ENCODE data around the gene NFYC.

NFYC gene

GRCh38 chr1:40704817-40705733 is 13.6 kb downstream of the NFYC start:
- TF ChIP-seq POLR2AphosphoS5 (IDR thresholded peaks at IDR 0.05; ENCODE audit: low read depth, low read length) (no peak), FOXP2 (optimal IDR thresholded peaks at IDR 0.05; ENCODE audit: borderline replicate concordance, extremely low read depth, extremely low read length, insufficient read depth) (no peak), TAF1 (IDR thresholded peaks at IDR 0.05; ENCODE audit: borderline replicate concordance, insufficient read depth, low read length) (no peak), REST (IDR thresholded peaks at IDR 0.05; ENCODE audit: insufficient read depth in 1 of 2, low read depth in 2 of 2, low read length in 2 of 2) (no peak), SIN3A (IDR thresholded peaks at IDR 0.05; ENCODE audit: borderline replicate concordance, insufficient read depth, low read length) (no peak)

- no peak for TF ChIP-seq TAF1 (IDR thresholded peaks at IDR 0.05; ENCODE audit: borderline replicate concordance, insufficient read depth, low read length)
- no peak for TF ChIP-seq POLR2AphosphoS5 (IDR thresholded peaks at IDR 0.05; ENCODE audit: low read depth, low read length)
- TF ChIP-seq REST (IDR thresholded peaks at IDR 0.05; ENCODE audit: insufficient read depth in 1 of 2, low read depth in 2 of 2, low read length in 2 of 2): no peak
- no peak for TF ChIP-seq FOXP2 (optimal IDR thresholded peaks at IDR 0.05; ENCODE audit: borderline replicate concordance, extremely low read depth, extremely low read length, insufficient read depth)
- TF ChIP-seq SIN3A (IDR thresholded peaks at IDR 0.05; ENCODE audit: borderline replicate concordance, insufficient read depth, low read length): no peak
Measured at GRCh38 chr1:40706626-40707025, 15.1 kb downstream of the NFYC start.

GRCh38 chr1:40708750-40709099 is 17.2 kb downstream of the NFYC start:
- TF ChIP-seq TAF1 (IDR thresholded peaks at IDR 0.05; ENCODE audit: borderline replicate concordance, insufficient read depth, low read length) (no peak), FOXP2 (optimal IDR thresholded peaks at IDR 0.05; ENCODE audit: borderline replicate concordance, extremely low read depth, extremely low read length, insufficient read depth) (no peak), SIN3A (IDR thresholded peaks at IDR 0.05; ENCODE audit: borderline replicate concordance, insufficient read depth, low read length) (no peak)

GRCh38 chr1:40709100-40709801 is 17.7 kb downstream of the NFYC start:
- no peak for TF ChIP-seq FOXP2 (optimal IDR thresholded peaks at IDR 0.05; ENCODE audit: borderline replicate concordance, extremely low read depth, extremely low read length, insufficient read depth)
- no peak for TF ChIP-seq SIN3A (IDR thresholded peaks at IDR 0.05; ENCODE audit: borderline replicate concordance, insufficient read depth, low read length)
- TF ChIP-seq REST (IDR thresholded peaks at IDR 0.05; ENCODE audit: insufficient read depth in 1 of 2, low read depth in 2 of 2, low read length in 2 of 2): no peak
- no peak for TF ChIP-seq TAF1 (IDR thresholded peaks at IDR 0.05; ENCODE audit: borderline replicate concordance, insufficient read depth, low read length)
- TF ChIP-seq POLR2AphosphoS5 (IDR thresholded peaks at IDR 0.05; ENCODE audit: low read depth, low read length): no peak

GRCh38 chr1:40709802-40710278 is 18.3 kb downstream of the NFYC start:
- TF ChIP-seq REST (IDR thresholded peaks at IDR 0.05; ENCODE audit: insufficient read depth in 1 of 2, low read depth in 2 of 2, low read length in 2 of 2): no peak
- TF ChIP-seq SIN3A (IDR thresholded peaks at IDR 0.05; ENCODE audit: borderline replicate concordance, insufficient read depth, low read length): no peak

All from PFSK-1 (cell line).